ENCODE data around the gene TSEN2. TPM values are rescaled to one million over a fixed set of nuclear protein-coding genes. Genes with fewer than 3 reads are reported as not detected.

The TSEN2 gene
- total and polyA plus RNA-seq, 2 of the 13 experiments (the other 11 are each of a cell fraction or from before 2014, with no cell fraction given), result 11.0 to 17.3 TPM

GRCh38 chr3:12484198-12484982, at the start of gene TSEN2 (continued):
- TF ChIP-seq PAXIP1 (CRISPR knock-in tag; conservative IDR thresholded peaks at IDR 0.05) (no peak), RBM39 (IDR thresholded peaks at IDR 0.05; ENCODE audit: low read depth, low read length, poor library complexity, severe bottlenecking) (no peak), ZNF17 (CRISPR knock-in tag; IDR thresholded peaks at IDR 0.05) (no peak), MEF2D (CRISPR knock-in tag; IDR thresholded peaks at IDR 0.05) (peak; percentile 53), ZNF160 (CRISPR knock-in tag; IDR thresholded peaks at IDR 0.05) (no peak), ZNF678 (CRISPR knock-in tag; IDR thresholded peaks at IDR 0.05) (no peak; the same call in 1 of the 2 replicates), RARA (CRISPR knock-in tag; IDR thresholded peaks at IDR 0.05) (no peak), ZNF83 (CRISPR knock-in tag; IDR thresholded peaks at IDR 0.05; ENCODE audit: borderline replicate concordance) (no peak), HNRNPLL (IDR thresholded peaks at IDR 0.05; ENCODE audit: low read depth, low read length, poor library complexity, severe bottlenecking) (peak; percentile 99), ATF6 (CRISPR knock-in tag; conservative IDR thresholded peaks at IDR 0.05) (no peak), ARHGAP35 (CRISPR knock-in tag; IDR thresholded peaks at IDR 0.05; ENCODE audit: borderline replicate concordance) (peak; percentile 74; the same call in 1 of the 2 replicates), SRF (IDR thresholded peaks at IDR 0.05; ENCODE audit: low read depth, low read length) (no peak), SMARCC2 (IDR thresholded peaks at IDR 0.05) (no peak), ZNF12 (CRISPR knock-in tag; IDR thresholded peaks at IDR 0.05) (no peak), GPBP1L1 (CRISPR knock-in tag; IDR thresholded peaks at IDR 0.05) (no peak), REPIN1 (CRISPR knock-in tag; IDR thresholded peaks at IDR 0.05; ENCODE audit: borderline replicate concordance, low read depth) (peak; percentile 90; the same call in 1 of the 2 replicates), PRDM4 (CRISPR knock-in tag; IDR thresholded peaks at IDR 0.05; ENCODE audit: borderline replicate concordance) (no peak), KDM6A (CRISPR knock-in tag; IDR thresholded peaks at IDR 0.05; ENCODE audit: low read depth) (no peak), GABPB1 (CRISPR knock-in tag; IDR thresholded peaks at IDR 0.05) (peak; percentile 81; the same call in 1 of the 2 replicates), SAFB2 (CRISPR knock-in tag; IDR thresholded peaks at IDR 0.05; ENCODE audit: borderline replicate concordance, low read depth) (peak; percentile 28; the same call in 1 of the 2 replicates)
